WTC11 (cell line): ENCODE measurements around the gene ZSCAN25. TPM values are rescaled to one million over a fixed set of nuclear protein-coding genes. Genes with fewer than 3 reads are reported as not detected.

Experiments used
- ATAC-seq: fragments of 200-7000 bp; cut with Tn5 transposase; 2 replicates; pipeline ENCODE4 v1.10.0; 2021; ENCODE audit warnings: mild to moderate bottlenecking, moderate library complexity
- CTCF ChIA-PET: fragments of 300-600 bp; sonication (Branson Sonifier 250); formaldehyde crosslinking; loops from one replicate; lab custom pipeline; 2021; ENCODE audit warnings: antibody characterized with exemption; lab: Charles Lee
- POLR2A ChIA-PET: fragments of 350-600 bp; sonication (Branson Sonifier 250); formaldehyde crosslinking; loops from one replicate; lab custom pipeline; 2021; ENCODE audit warnings: antibody characterized with exemption; lab: Charles Lee
- DNase-seq: peaks from one replicate; pipeline ENCODE4 v3.0.0; 2021; ENCODE audit warnings: low spot score
- H3K27ac Mint-ChIP-seq: 2 replicates; pipeline ENCODE4 v1.8.0; 2021; ENCODE audit warnings: mixed read lengths
- H3K27me3 Mint-ChIP-seq: 2 replicates; pipeline ENCODE4 v1.8.0; 2021; ENCODE audit warnings: low read depth, mild to moderate bottlenecking, moderate library complexity, mixed read lengths
- H3K36me3 Mint-ChIP-seq: 2 replicates; pipeline ENCODE4 v1.8.0; 2021; ENCODE audit warnings: mixed read lengths
- H3K4me1 Mint-ChIP-seq: 2 replicates; pipeline ENCODE4 v1.8.0; 2022; ENCODE audit warnings: mixed read lengths
- H3K4me3 Mint-ChIP-seq: 2 replicates; pipeline ENCODE4 v1.8.0; 2021; ENCODE audit warnings: mild to moderate bottlenecking, moderate library complexity, mixed read lengths
- H3K9me3 Mint-ChIP-seq: 2 replicates; pipeline ENCODE4 v1.8.0; 2021; ENCODE audit warnings: mixed read lengths
- ATF1 ChIP-seq: sonication (generic); formaldehyde crosslinking; IDR thresholded peaks from 2 replicates; pipeline ENCODE4 v1.8.1; 2023; ENCODE audit warnings: mild to moderate bottlenecking, moderate library complexity, missing genetic modification reagents
- CBFB ChIP-seq: sonication (generic); formaldehyde crosslinking; IDR thresholded peaks from 2 replicates; pipeline ENCODE4 v1.8.1; 2022; ENCODE audit warnings: mild to moderate bottlenecking, low read depth, missing genetic modification reagents
- E2F1 ChIP-seq: sonication (generic); formaldehyde crosslinking; IDR thresholded peaks from 2 replicates; pipeline ENCODE4 v1.8.0; 2022; ENCODE audit warnings: mild to moderate bottlenecking, missing genetic modification reagents
- ERG ChIP-seq: fragments of 250-450 bp; sonication (Bioruptor Pico); IDR thresholded peaks from 2 replicates; pipeline ENCODE4 v1.8.0; 2021; ENCODE audit warnings: mild to moderate bottlenecking
- HMGXB4 ChIP-seq: sonication (generic); formaldehyde crosslinking; IDR thresholded peaks from 2 replicates; pipeline ENCODE4 v1.8.1; 2023; ENCODE audit warnings: mild to moderate bottlenecking, moderate library complexity, missing genetic modification reagents
- MLX ChIP-seq: sonication (generic); formaldehyde crosslinking; IDR thresholded peaks from 2 replicates; pipeline ENCODE4 v1.8.1; 2023; ENCODE audit warnings: mild to moderate bottlenecking, missing genetic modification reagents, moderate library complexity
- NFATC4 ChIP-seq: fragments of 250-450 bp; sonication (Bioruptor Pico); IDR thresholded peaks from 2 replicates; pipeline ENCODE4 v1.9.0; 2021; ENCODE audit warnings: mild to moderate bottlenecking
- NR3C1 ChIP-seq: sonication (generic); formaldehyde crosslinking; conservative IDR thresholded peaks from 2 replicates; pipeline ENCODE4 v1.8.1; 2023; ENCODE audit warnings: low read depth, mild to moderate bottlenecking, missing genetic modification reagents
- OVOL2 ChIP-seq: fragments of 250-450 bp; sonication (Bioruptor Pico); IDR thresholded peaks from 2 replicates; pipeline ENCODE4 v1.9.0; 2021; ENCODE audit warnings: mild to moderate bottlenecking, borderline replicate concordance
- PRDM15 ChIP-seq: sonication (generic); formaldehyde crosslinking; IDR thresholded peaks from 2 replicates; pipeline ENCODE4 v1.8.0; 2022; ENCODE audit warnings: missing genetic modification reagents
- PREB ChIP-seq: sonication (generic); formaldehyde crosslinking; IDR thresholded peaks from 2 replicates; pipeline ENCODE4 v1.8.1; 2022; ENCODE audit warnings: mild to moderate bottlenecking, missing genetic modification reagents, moderate library complexity, borderline replicate concordance
- PRRX2 ChIP-seq: fragments of 250-450 bp; sonication (Bioruptor Pico); IDR thresholded peaks from 2 replicates; pipeline ENCODE4 v1.8.0; 2021; ENCODE audit warnings: mild to moderate bottlenecking
- ZNF671 ChIP-seq: fragments of 250-450 bp; sonication (Bioruptor Pico); IDR thresholded peaks from 2 replicates; pipeline ENCODE4 v1.8.0; 2021; ENCODE audit warnings: mild to moderate bottlenecking
- total RNA-seq: library from RNA; stranded (reverse); gene quantifications from 3 replicates; pipeline ENCODE4 v1.2.3, GENCODE V29; 2021
- TF ChIP-seq, protein P1 (sequence below): sonication (generic); formaldehyde crosslinking; conservative IDR thresholded peaks from 2 replicates; pipeline ENCODE4 v1.8.1; 2023; ENCODE audit warnings: mild to moderate bottlenecking, low read depth, missing genetic modification reagents, moderate library complexity
- TF ChIP-seq, protein P2 (sequence below): sonication (generic); formaldehyde crosslinking; IDR thresholded peaks from 2 replicates; pipeline ENCODE4 v1.8.0; 2022; ENCODE audit warnings: mild to moderate bottlenecking, missing genetic modification reagents
- TF ChIP-seq, protein P3 (sequence below): sonication (generic); formaldehyde crosslinking; IDR thresholded peaks from 2 replicates; pipeline ENCODE4 v1.8.0; 2022; ENCODE audit warnings: mild to moderate bottlenecking, missing genetic modification reagents
- TF ChIP-seq, protein P4 (sequence below): fragments of 250-450 bp; sonication (Bioruptor Pico); IDR thresholded peaks from 2 replicates; pipeline ENCODE4 v1.9.0; 2021; ENCODE audit warnings: moderate library complexity, mild to moderate bottlenecking, inconsistent platforms, borderline replicate concordance

Gene ZSCAN25
- total RNA-seq, 1 experiment from 2014 or later: 20.1 TPM

- Mint-ChIP-seq H3K36me3 (no peaks in the 10 kb centered on the region), H3K4me3 (no peak within 1 kb of the TSS), H3K4me1 (no peaks in the 10 kb centered on the region), H3K27me3 (no peaks in the 10 kb centered on the region; the same call in 1 of the 2 replicates), H3K27ac (no peak within 1 kb of the TSS), H3K9me3 (peaks cover 17% of the 10 kb centered on the region)
- CTCF ChIA-PET: interaction anchor here (1.5 to 1.9 kb wide), 2 partner anchors 19 to 73 kb away, joined by 9 to 12 read pairs; partner anchors contain the start of gene ZSCAN25
- POLR2A ChIA-PET: interaction anchor here (0.8 kb wide), 1 partner anchor 529 kb away, joined by 3 read pairs; the partner anchor contains the start of gene MBLAC1
- DNase-seq (peak; percentile 24), ATAC-seq (peak; percentile 14)
- no peak for TF ChIP-seq OVOL2 (CRISPR knock-in tag)
- TF ChIP-seq E2F1: no peak
- no peak for TF ChIP-seq ATF1 (CRISPR knock-in tag)
- no peak for TF ChIP-seq PRRX2
- no peak for TF ChIP-seq HMGXB4 (CRISPR knock-in tag)
- TF ChIP-seq, protein P1, sequence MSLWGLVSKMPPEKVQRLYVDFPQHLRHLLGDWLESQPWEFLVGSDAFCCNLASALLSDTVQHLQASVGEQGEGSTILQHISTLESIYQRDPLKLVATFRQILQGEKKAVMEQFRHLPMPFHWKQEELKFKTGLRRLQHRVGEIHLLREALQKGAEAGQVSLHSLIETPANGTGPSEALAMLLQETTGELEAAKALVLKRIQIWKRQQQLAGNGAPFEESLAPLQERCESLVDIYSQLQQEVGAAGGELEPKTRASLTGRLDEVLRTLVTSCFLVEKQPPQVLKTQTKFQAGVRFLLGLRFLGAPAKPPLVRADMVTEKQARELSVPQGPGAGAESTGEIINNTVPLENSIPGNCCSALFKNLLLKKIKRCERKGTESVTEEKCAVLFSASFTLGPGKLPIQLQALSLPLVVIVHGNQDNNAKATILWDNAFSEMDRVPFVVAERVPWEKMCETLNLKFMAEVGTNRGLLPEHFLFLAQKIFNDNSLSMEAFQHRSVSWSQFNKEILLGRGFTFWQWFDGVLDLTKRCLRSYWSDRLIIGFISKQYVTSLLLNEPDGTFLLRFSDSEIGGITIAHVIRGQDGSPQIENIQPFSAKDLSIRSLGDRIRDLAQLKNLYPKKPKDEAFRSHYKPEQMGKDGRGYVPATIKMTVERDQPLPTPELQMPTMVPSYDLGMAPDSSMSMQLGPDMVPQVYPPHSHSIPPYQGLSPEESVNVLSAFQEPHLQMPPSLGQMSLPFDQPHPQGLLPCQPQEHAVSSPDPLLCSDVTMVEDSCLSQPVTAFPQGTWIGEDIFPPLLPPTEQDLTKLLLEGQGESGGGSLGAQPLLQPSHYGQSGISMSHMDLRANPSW (CRISPR knock-in tag): no peak
- TF ChIP-seq MLX (CRISPR knock-in tag): no peak
- TF ChIP-seq, protein P2, sequence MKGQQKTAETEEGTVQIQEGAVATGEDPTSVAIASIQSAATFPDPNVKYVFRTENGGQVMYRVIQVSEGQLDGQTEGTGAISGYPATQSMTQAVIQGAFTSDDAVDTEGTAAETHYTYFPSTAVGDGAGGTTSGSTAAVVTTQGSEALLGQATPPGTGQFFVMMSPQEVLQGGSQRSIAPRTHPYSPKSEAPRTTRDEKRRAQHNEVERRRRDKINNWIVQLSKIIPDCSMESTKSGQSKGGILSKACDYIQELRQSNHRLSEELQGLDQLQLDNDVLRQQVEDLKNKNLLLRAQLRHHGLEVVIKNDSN (CRISPR knock-in tag): no peak
These were observed 18.8 kb upstream of the ZSCAN25 start, which contains the start of gene TMEM225B for GRCh38 chr7:99597762-99598501. TSS of gene TMEM225B (plus strand) at chr7:99598267. CDS start at chr7:99604389, 6,122 bp downstream.

- ChIA-PET CTCF (no interaction called here), POLR2A (no interaction called here)
- DNase-seq (no peak), ATAC-seq (no peak)
- peaks cover 5% of the 10 kb centered on the region for H3K27me3 Mint-ChIP-seq
- H3K27ac Mint-ChIP-seq: no peak overlapping the region
- H3K4me3 Mint-ChIP-seq: no peak overlapping the region
- no peaks in the 10 kb centered on the region for H3K4me1 Mint-ChIP-seq
- H3K9me3 Mint-ChIP-seq: peaks cover 6% of the 10 kb centered on the region
- no peaks in the 10 kb centered on the region for H3K36me3 Mint-ChIP-seq
- no peak for TF ChIP-seq CBFB (CRISPR knock-in tag)
- TF ChIP-seq ERG: no peak
- TF ChIP-seq PREB (CRISPR knock-in tag): no peak
- TF ChIP-seq NFATC4 (CRISPR knock-in tag): no peak
- no peak for TF ChIP-seq PRDM15 (CRISPR knock-in tag)
- no peak for TF ChIP-seq ATF1 (CRISPR knock-in tag)
- TF ChIP-seq ZNF671 (CRISPR knock-in tag): no peak
- TF ChIP-seq, protein P3, sequence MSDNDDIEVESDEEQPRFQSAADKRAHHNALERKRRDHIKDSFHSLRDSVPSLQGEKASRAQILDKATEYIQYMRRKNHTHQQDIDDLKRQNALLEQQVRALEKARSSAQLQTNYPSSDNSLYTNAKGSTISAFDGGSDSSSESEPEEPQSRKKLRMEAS (CRISPR knock-in tag): no peak
- no peak for TF ChIP-seq NR3C1 (CRISPR knock-in tag)
- TF ChIP-seq, protein P4, sequence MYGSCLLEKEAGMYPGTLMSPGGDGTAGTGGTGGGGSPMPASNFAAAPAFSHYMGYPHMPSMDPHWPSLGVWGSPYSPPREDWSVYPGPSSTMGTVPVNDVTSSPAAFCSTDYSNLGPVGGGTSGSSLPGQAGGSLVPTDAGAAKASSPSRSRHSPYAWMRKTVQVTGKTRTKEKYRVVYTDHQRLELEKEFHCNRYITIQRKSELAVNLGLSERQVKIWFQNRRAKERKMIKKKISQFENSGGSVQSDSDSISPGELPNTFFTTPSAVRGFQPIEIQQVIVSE (CRISPR knock-in tag): no peak
These were observed 16.9 kb upstream of the ZSCAN25 start for GRCh38 chr7:99599836-99600235.
